ENCODE data around the gene OVCA2.

Gene OVCA2

GRCh38 chr17:2071455-2072281 lies 29.8 kb downstream of the OVCA2 start:
- WGBS, result 92% methylated on average over 31 of the region's 31 CpGs
- Histone ChIP-seq H3K9ac (ENCODE audit: low read depth, low read length) (no peak overlapping the region), H3K36me3 (ENCODE audit: insufficient read depth, low read length) (peaks cover 16% of the 10 kb centered on the region; the same call in 1 of the 2 replicates)

GRCh38 chr17:2074919-2075318 lies 33.1 kb downstream of the OVCA2 start:
- 83% methylated on average over 10 of the region's 10 CpGs for WGBS
- no peak overlapping the region for H3K9ac ChIP-seq (ENCODE audit: low read depth, low read length)
- peaks cover 27% of the 10 kb centered on the region for H3K36me3 ChIP-seq (ENCODE audit: insufficient read depth, low read length)

More at GRCh38 chr17:2071455-2072281, 29.8 kb downstream of the OVCA2 start:
- no peaks in the 10 kb centered on the region for H3K9me3 ChIP-seq (ENCODE audit: insufficient read depth, low read depth, low read length)
- peaks cover 5% of the 10 kb centered on the region; the same call in 1 of the 2 replicates for H3K4me1 ChIP-seq (ENCODE audit: insufficient read depth, low read length)
- no peaks in the 10 kb centered on the region for H3K27me3 ChIP-seq (ENCODE audit: insufficient read depth, low read length)
- no peak overlapping the region for H3K4me3 ChIP-seq (ENCODE audit: low read length)
- no peak overlapping the region for H3K27ac ChIP-seq (ENCODE audit: low read depth, low read length)

GRCh38 chr17:2075336-2076086 lies 33.7 kb downstream of the OVCA2 start:
- Histone ChIP-seq H3K4me1 (ENCODE audit: insufficient read depth, low read length) (peaks cover 5% of the 10 kb centered on the region; the same call in 1 of the 2 replicates), H3K36me3 (ENCODE audit: insufficient read depth, low read length) (peaks cover 29% of the 10 kb centered on the region), H3K27ac (ENCODE audit: low read depth, low read length) (no peak overlapping the region), H3K9me3 (ENCODE audit: insufficient read depth, low read depth, low read length) (no peaks in the 10 kb centered on the region), H3K9ac (ENCODE audit: low read depth, low read length) (no peak overlapping the region), H3K27me3 (ENCODE audit: insufficient read depth, low read length) (no peaks in the 10 kb centered on the region), H3K4me3 (ENCODE audit: low read length) (no peak overlapping the region)
- 89% methylated on average over 12 of the region's 13 CpGs for WGBS

More at GRCh38 chr17:2074919-2075318, 33.1 kb downstream of the OVCA2 start:
- Histone ChIP-seq H3K9me3 (ENCODE audit: insufficient read depth, low read depth, low read length) (no peaks in the 10 kb centered on the region), H3K4me3 (ENCODE audit: low read length) (no peak overlapping the region), H3K27ac (ENCODE audit: low read depth, low read length) (no peak overlapping the region), H3K4me1 (ENCODE audit: insufficient read depth, low read length) (peaks cover 5% of the 10 kb centered on the region; the same call in 1 of the 2 replicates), H3K27me3 (ENCODE audit: insufficient read depth, low read length) (no peaks in the 10 kb centered on the region)

GRCh38 chr17:2076087-2076984 lies 34.5 kb downstream of the OVCA2 start:
- peaks cover 36% of the 10 kb centered on the region for H3K36me3 ChIP-seq (ENCODE audit: insufficient read depth, low read length)
- H3K4me3 ChIP-seq (ENCODE audit: low read length), result no peak overlapping the region
- peaks cover 5% of the 10 kb centered on the region; the same call in 1 of the 2 replicates for H3K4me1 ChIP-seq (ENCODE audit: insufficient read depth, low read length)
- 93% methylated on average over 17 of the region's 17 CpGs for WGBS
- H3K27ac ChIP-seq (ENCODE audit: low read depth, low read length), result no peak overlapping the region
- H3K27me3 ChIP-seq (ENCODE audit: insufficient read depth, low read length), result no peaks in the 10 kb centered on the region
- H3K9ac ChIP-seq (ENCODE audit: low read depth, low read length), result no peak overlapping the region
- no peaks in the 10 kb centered on the region for H3K9me3 ChIP-seq (ENCODE audit: insufficient read depth, low read depth, low read length)

DNA sequence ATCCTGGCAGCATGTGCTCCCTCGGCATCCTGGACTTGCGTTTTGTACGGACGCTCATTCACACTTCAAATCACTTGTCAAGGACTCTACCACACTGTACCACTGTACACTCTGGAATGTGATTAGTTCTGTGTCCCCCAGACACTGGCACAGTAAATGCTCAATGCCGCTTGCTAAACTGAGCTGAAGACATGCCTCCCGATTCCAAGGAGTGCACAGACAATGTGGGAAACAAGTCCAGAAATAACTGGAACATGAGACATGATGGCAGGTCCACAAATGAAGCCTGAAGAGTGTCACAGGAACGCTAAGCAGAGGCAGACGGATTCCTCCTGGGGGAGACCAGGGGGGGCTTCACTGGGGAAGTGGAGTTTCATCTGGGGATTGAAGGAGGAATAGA lies 35.2 kb downstream of the OVCA2 start:
- no peak overlapping the region for H3K9ac ChIP-seq (ENCODE audit: low read depth, low read length)
- no peaks in the 10 kb centered on the region for H3K9me3 ChIP-seq (ENCODE audit: insufficient read depth, low read depth, low read length)
- peaks cover 37% of the 10 kb centered on the region for H3K36me3 ChIP-seq (ENCODE audit: insufficient read depth, low read length)
- 95% methylated on average over 8 of the region's 8 CpGs for WGBS
- no peaks in the 10 kb centered on the region for H3K27me3 ChIP-seq (ENCODE audit: insufficient read depth, low read length)
- no peak overlapping the region for H3K27ac ChIP-seq (ENCODE audit: low read depth, low read length)
- no peak overlapping the region for H3K4me3 ChIP-seq (ENCODE audit: low read length)
- peaks cover 5% of the 10 kb centered on the region; the same call in 1 of the 2 replicates for H3K4me1 ChIP-seq (ENCODE audit: insufficient read depth, low read length)

- Histone ChIP-seq H3K27me3 (ENCODE audit: insufficient read depth, low read length) (no peaks in the 10 kb centered on the region), H3K4me3 (ENCODE audit: low read length) (no peak overlapping the region), H3K36me3 (ENCODE audit: insufficient read depth, low read length) (peaks cover 28% of the 10 kb centered on the region), H3K9me3 (ENCODE audit: insufficient read depth, low read depth, low read length) (no peaks in the 10 kb centered on the region), H3K9ac (ENCODE audit: low read depth, low read length) (no peak overlapping the region), H3K4me1 (ENCODE audit: insufficient read depth, low read length) (no peaks in the 10 kb centered on the region), H3K27ac (ENCODE audit: low read depth, low read length) (no peak overlapping the region)
- WGBS, result 93% methylated on average over 9 of the region's 9 CpGs
These were observed 39.7 kb downstream of the OVCA2 start for GRCh38 chr17:2081564-2081963.

DNA sequence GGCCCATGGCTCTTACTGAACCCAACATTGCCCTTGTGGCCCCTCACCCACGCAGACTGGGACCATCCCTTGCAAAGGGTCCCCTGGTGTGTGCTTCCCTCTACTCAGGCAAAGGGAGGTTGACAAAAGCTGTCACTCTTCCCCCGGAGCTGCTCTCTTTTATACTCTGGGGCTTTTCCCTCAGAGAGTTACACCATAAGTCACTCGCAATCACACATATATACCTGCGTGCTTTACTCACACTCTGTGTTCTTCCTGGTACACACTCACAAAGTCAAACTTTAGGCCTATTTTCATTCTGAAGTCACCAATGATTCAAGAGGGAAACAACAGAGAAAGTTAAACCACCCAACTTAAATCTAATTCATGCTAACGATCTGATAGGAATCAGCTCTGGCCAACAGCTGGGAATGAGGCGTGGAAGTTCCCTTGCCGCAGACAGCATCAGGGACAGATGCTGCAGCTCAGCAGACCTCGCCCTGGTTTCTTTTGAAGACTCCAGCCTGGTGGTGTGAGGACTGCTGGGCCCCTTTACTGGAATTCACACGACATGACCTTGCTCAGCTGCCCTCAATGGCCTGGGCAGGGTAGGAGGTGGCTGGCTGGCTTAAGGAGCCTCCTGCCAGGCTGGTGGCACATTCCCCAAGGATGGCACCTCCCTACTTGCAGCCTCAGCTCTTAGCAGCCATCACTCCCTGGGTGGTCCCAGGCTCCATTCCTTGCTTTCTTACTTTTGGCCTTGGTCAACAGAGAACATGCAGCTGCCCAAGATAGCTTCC lies 40.4 kb downstream of the OVCA2 start:
- Histone ChIP-seq H3K4me1 (ENCODE audit: insufficient read depth, low read length) (no peaks in the 10 kb centered on the region), H3K36me3 (ENCODE audit: insufficient read depth, low read length) (peaks cover 23% of the 10 kb centered on the region), H3K4me3 (ENCODE audit: low read length) (no peak overlapping the region), H3K9ac (ENCODE audit: low read depth, low read length) (no peak overlapping the region), H3K9me3 (ENCODE audit: insufficient read depth, low read depth, low read length) (no peaks in the 10 kb centered on the region), H3K27ac (ENCODE audit: low read depth, low read length) (no peak overlapping the region), H3K27me3 (ENCODE audit: insufficient read depth, low read length) (no peaks in the 10 kb centered on the region)
- WGBS, result 85% methylated on average over 9 of the region's 9 CpGs

GRCh38 chr17:2083613-2084035 lies 41.8 kb downstream of the OVCA2 start:
- 88% methylated on average over 7 of the region's 7 CpGs for WGBS
- Histone ChIP-seq H3K36me3 (ENCODE audit: insufficient read depth, low read length) (peaks cover 15% of the 10 kb centered on the region), H3K27me3 (ENCODE audit: insufficient read depth, low read length) (no peaks in the 10 kb centered on the region), H3K9ac (ENCODE audit: low read depth, low read length) (no peak overlapping the region), H3K9me3 (ENCODE audit: insufficient read depth, low read depth, low read length) (no peaks in the 10 kb centered on the region), H3K4me3 (ENCODE audit: low read length) (no peak overlapping the region), H3K4me1 (ENCODE audit: insufficient read depth, low read length) (peaks cover 1% of the 10 kb centered on the region; the same call in 1 of the 2 replicates), H3K27ac (ENCODE audit: low read depth, low read length) (no peak overlapping the region)

DNA sequence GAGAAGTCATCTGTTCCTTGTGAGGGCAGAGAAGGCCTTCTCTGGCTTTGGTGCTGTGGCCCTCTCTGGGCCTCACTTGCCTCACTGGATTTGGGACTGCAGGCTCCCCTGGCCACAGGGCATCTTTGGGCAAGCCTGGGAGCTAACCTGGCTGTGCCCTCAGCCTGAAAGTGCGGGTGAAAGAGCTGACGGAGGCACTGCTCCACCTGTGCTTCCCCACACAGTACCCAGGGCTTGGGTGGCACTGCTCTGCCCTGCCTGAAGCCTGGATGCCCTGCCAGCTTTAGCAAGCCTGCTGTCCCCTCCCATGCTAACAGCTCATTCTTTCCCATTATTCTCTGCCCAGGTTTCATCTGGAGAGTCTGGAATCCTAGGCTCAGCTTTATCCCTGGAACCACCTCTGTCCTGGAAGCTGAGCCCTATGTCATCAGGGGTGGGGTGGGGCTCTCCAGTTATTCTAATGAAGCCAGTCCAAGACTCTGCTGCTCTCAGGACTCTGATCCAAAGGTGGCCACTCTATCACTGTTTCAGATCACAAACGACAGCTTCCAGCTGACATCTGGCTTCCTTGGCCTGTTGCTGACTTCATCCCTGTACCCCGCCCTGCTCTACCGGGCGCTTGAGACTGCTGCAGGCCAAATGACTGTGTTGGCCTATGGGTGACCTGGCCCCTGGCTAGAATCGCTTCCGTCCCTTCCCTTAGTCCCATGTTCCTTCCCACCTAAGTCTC lies 42.4 kb downstream of the OVCA2 start:
- H3K9ac ChIP-seq (ENCODE audit: low read depth, low read length), result no peak overlapping the region

More for the DNA sequence above, 42.4 kb downstream of the OVCA2 start:
- no peaks in the 10 kb centered on the region for H3K9me3 ChIP-seq (ENCODE audit: insufficient read depth, low read depth, low read length)
- WGBS, result 95% methylated on average over 7 of the region's 8 CpGs
- peaks cover 7% of the 10 kb centered on the region for H3K4me1 ChIP-seq (ENCODE audit: insufficient read depth, low read length)
- H3K36me3 ChIP-seq (ENCODE audit: insufficient read depth, low read length), result peaks cover 15% of the 10 kb centered on the region
- H3K27me3 ChIP-seq (ENCODE audit: insufficient read depth, low read length), result no peaks in the 10 kb centered on the region
- H3K27ac ChIP-seq (ENCODE audit: low read depth, low read length), result no peak overlapping the region
- H3K4me3 ChIP-seq (ENCODE audit: low read length), result no peak overlapping the region

Data from HUES64 (cell line).